Esophagus mucosa (tissue), 1 donor: ENCODE measurements around the gene CFL2. TPM values are rescaled to one million over a fixed set of nuclear protein-coding genes. Genes with fewer than 3 reads are reported as not detected.

Source experiments
- ATAC-seq: fragments of 200-7000 bp; cut with Tn5 transposase; one replicate; pipeline ENCODE4 v1.9.1; 2020
- total RNA-seq: library from RNA; stranded (reverse); gene quantifications from one replicate; pipeline ENCODE4 v1.2.4, GENCODE V29; 2023
- donor health status: DM: yes; HTN: yes; CAD: no.

Gene CFL2
- total RNA-seq, 1 donor from 2014 or later, result 7.0 TPM

DNA sequence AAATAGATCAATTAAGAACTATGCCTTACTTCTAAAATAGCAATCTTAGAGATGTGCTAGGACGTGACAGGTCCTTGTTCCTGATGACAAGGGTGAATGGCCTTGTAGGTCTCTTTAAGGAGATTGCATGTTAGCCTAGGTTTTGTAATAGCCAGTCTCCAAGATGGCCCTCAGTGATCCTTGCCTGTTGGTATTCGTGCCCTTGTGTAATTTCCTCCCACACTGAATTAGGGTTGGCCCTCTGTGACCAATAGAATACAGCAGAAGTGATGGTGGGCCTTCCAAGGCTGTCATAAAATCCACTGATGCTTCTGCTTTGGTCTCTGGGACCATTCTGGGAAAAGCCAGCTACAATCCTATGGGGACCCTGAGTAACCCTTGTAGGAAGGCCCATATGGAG is 46.3 kb downstream of the CFL2 start:
- ATAC-seq, result no peak

- no peak for ATAC-seq
Observed at GRCh38 chr14:34667007-34667406, 47.4 kb downstream of the CFL2 start.

DNA sequence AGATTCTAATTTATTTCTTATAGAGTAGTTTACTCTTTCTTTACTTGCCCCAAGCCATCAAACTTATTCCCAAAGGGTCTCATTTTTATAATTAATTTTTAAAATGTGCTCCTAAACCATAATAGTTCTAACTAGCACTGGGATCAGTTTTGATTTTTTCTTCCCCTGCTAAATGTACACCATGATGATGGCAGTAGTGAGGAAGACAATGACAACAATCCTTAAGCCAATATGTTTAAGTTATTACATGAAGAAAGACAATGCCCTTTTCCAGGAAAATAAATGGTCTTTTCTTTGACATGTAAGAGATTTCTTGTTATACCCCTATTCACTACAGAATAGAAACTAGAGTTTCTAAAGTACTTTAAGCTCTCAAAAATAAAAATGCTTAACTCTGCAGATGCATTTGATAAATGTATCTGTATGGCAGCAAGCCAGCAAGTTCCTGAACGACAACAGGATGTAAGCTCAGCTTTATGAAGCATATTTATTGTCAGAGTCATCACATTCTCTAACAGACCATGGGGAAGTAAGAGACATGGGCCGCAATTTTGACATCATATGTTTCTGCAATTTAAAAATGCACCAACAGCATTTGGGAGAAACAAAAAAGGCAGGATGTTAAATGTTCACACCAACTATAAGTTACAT is 48.5 kb downstream of the CFL2 start:
- ATAC-seq, result no peak

GRCh38 chr14:34662561-34663088 is 51.8 kb downstream of the CFL2 start:
- no peak for ATAC-seq

GRCh38 chr14:34660796-34661195 is 53.6 kb downstream of the CFL2 start:
- ATAC-seq, result no peak

Other genes with a start within 250 kb of the CFL2 start
- 23.0 TPM for gene EAPP, start 174.9 kb downstream of the CFL2 start, total RNA-seq
- gene SNX6, start 84.4 kb downstream of the CFL2 start, total RNA-seq, result 53.0 TPM
- gene BAZ1A, start 160.8 kb upstream of the CFL2 start, total RNA-seq, result 34.6 TPM